ENCODE data around the gene ZDHHC14. TPM values are rescaled to one million over a fixed set of nuclear protein-coding genes. Genes with fewer than 3 reads are reported as not detected.

The ZDHHC14 gene
- total RNA-seq, 4 donors from 2014 or later, result 6.5 to 10.4 (median 8.0) TPM

GRCh38 chr6:157586088-157586414 lies 205.1 kb downstream of the ZDHHC14 start:
- TF ChIP-seq CTCF (IDR thresholded peaks at IDR 0.05; ENCODE audit: low read depth), result no peak

GRCh38 chr6:157586476-157587126 lies 205.6 kb downstream of the ZDHHC14 start:
- no peak for TF ChIP-seq CTCF (IDR thresholded peaks at IDR 0.05; ENCODE audit: low read depth)

- TF ChIP-seq CTCF (IDR thresholded peaks at IDR 0.05; ENCODE audit: low read depth), result no peak
These were observed 206.3 kb downstream of the ZDHHC14 start for GRCh38 chr6:157587127-157587926.

- TF ChIP-seq CTCF (IDR thresholded peaks at IDR 0.05; ENCODE audit: low read depth), result no peak
These were observed 211.6 kb downstream of the ZDHHC14 start for GRCh38 chr6:157592541-157592940.

GRCh38 chr6:157592980-157593379 lies 212.0 kb downstream of the ZDHHC14 start:
- TF ChIP-seq CTCF (IDR thresholded peaks at IDR 0.05; ENCODE audit: low read depth), result no peak

GRCh38 chr6:157593596-157593995 lies 212.6 kb downstream of the ZDHHC14 start:
- no peak for TF ChIP-seq CTCF (IDR thresholded peaks at IDR 0.05; ENCODE audit: low read depth)

- no peak for TF ChIP-seq CTCF (IDR thresholded peaks at IDR 0.05; ENCODE audit: low read depth)
These were observed 213.3 kb downstream of the ZDHHC14 start for GRCh38 chr6:157594292-157594691.
